NCI-H446 (cell line): ENCODE data around the gene SLC48A1.
A peak's percentile ranks its signal among the peaks of the same experiment; 100 is the strongest.

Experiments used
- DNase-seq, 2 experiments: peaks; one replicate each; lab custom pipeline; 2025; lab: John Stamatoyannopoulos, UW

The SLC48A1 gene

GRCh38 chr12:47777151-47777550 is 4.1 kb downstream of the SLC48A1 start:
- DNase-seq, result no peak

- peak in 1 of 2 experiments; percentile 10 for DNase-seq
These were observed 4.9 kb downstream of the SLC48A1 start for GRCh38 chr12:47777741-47778558.

GRCh38 chr12:47778881-47779280 is 5.8 kb downstream of the SLC48A1 start:
- DNase-seq, result no peak

GRCh38 chr12:47779301-47779942 is 6.4 kb downstream of the SLC48A1 start:
- peak; percentile 73 to 81 for DNase-seq

- DNase-seq, result no peak
These were observed 7.0 kb downstream of the SLC48A1 start for GRCh38 chr12:47779943-47780504.

GRCh38 chr12:47781479-47782371 is 8.7 kb downstream of the SLC48A1 start:
- DNase-seq, result no peak

GRCh38 chr12:47782372-47782770 is 9.3 kb downstream of the SLC48A1 start:
- no peak for DNase-seq

- DNase-seq, result no peak
These were observed 10.2 kb downstream of the SLC48A1 start for GRCh38 chr12:47783024-47783755.

GRCh38 chr12:47783821-47784819 is 11.1 kb downstream of the SLC48A1 start:
- no peak for DNase-seq

- DNase-seq, result no peak
These were observed 12.2 kb downstream of the SLC48A1 start for GRCh38 chr12:47785036-47785886.

- no peak for DNase-seq
These were observed 13.0 kb downstream of the SLC48A1 start for GRCh38 chr12:47785887-47786661.

- no peak for DNase-seq
These were observed 13.7 kb downstream of the SLC48A1 start for GRCh38 chr12:47786662-47787280.

GRCh38 chr12:47787596-47788319 is 14.7 kb downstream of the SLC48A1 start:
- DNase-seq, result no peak

GRCh38 chr12:47789141-47789540 is 16.1 kb downstream of the SLC48A1 start:
- DNase-seq, result no peak

GRCh38 chr12:47789712-47790489 is 16.9 kb downstream of the SLC48A1 start:
- DNase-seq, result no peak

- no peak for DNase-seq
These were observed 17.8 kb downstream of the SLC48A1 start for GRCh38 chr12:47790676-47791350.
